Stimulated activated CD4-positive, alpha-beta T cell treated with anti-CD3 and anti-CD28 coated beads, Interleukin-15, amount 100 ng/mL, for 1 hour (primary cell): ENCODE data around the gene RNF150.
"Not testable (repeated sequence)": the region's sequence is repeated elsewhere in the genome, so short reads cannot be mapped to it uniquely, and the experiment has no call there.

Experiments
- DNase-seq, 2 donors: peaks; one replicate each; pipeline ENCODE4 v3.0.0-alpha.2; 2020; ENCODE audit warnings: low read depth in 1 of 2, low spot score in 1 of 2

Gene RNF150

DNA sequence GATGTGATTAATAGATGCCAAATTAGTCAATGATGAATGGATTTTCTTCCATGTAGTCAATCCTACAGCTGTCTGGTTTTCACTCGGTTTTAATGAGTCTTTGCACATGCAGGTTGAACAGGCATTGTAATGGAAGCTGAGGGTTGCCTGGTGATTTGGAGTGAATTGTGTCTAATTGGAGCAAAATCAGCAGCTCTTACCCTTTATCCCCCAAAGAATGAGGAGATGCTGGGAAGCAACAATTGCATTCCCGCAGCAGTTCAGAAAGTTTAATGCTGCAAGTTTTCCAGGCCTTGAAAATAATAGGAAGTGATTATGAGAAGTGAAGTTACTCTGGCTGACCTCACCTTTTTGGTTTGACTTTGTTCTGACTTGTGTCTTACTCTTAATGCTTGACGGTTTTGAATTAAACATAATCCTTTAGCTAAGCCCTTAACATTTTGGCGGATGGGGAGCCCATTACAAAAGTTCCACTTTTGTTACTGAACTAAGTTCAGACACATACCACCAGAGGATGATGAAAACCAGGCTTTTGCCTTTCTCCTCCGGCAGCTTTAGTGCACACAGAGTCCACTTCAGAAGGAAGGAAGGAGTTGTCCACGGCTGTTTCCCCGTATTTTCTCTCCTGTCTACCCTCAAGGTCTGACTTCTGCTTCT lies 298.3 kb downstream of the RNF150 start:
- DNase-seq: no peak

- DNase-seq: no peak
These were observed 300.0 kb downstream of the RNF150 start for GRCh38 chr4:140833280-140833679.

GRCh38 chr4:140829825-140830224 lies 303.4 kb downstream of the RNF150 start:
- DNase-seq: no peak

DNA sequence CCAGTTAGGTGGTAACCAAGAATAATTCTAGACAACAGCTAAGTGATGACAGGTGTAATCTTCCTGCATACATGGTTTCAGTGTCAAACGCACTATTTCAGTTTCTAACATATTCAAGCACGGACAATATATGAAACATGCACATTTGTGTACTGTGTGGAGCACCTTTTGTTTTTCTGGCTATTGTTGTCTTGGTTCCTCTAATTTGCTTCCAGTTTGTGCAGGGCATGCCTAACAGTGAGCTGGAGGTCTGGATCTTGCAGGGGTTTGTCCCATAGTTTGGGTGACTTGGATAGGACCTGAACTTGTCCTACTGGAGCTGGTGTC lies 306.6 kb downstream of the RNF150 start:
- no peak for DNase-seq

GRCh38 chr4:140820520-140820919 lies 312.7 kb downstream of the RNF150 start:
- not testable (repeated sequence) for DNase-seq

GRCh38 chr4:140819610-140820009 lies 313.7 kb downstream of the RNF150 start:
- DNase-seq: no peak

DNA sequence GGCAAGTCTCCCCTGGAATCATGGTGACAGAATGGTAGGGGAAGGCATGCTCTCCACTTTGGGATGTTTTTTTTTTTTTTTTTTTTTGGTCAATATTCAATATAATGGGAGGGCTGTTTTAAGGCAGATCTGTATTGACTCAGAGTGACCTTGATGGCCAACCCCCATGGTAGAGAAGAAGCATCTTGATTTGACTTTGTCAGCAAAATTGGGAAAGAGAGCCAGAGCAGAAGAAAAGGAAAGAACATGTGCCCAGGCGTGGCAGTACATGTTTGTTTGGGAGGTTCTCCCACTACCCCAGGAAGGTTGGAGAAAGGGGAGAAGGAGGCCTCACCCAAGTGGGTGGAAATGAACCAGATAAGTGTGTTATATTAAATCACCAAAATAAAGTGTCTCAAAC lies 314.8 kb downstream of the RNF150 start:
- DNase-seq: no peak

DNA sequence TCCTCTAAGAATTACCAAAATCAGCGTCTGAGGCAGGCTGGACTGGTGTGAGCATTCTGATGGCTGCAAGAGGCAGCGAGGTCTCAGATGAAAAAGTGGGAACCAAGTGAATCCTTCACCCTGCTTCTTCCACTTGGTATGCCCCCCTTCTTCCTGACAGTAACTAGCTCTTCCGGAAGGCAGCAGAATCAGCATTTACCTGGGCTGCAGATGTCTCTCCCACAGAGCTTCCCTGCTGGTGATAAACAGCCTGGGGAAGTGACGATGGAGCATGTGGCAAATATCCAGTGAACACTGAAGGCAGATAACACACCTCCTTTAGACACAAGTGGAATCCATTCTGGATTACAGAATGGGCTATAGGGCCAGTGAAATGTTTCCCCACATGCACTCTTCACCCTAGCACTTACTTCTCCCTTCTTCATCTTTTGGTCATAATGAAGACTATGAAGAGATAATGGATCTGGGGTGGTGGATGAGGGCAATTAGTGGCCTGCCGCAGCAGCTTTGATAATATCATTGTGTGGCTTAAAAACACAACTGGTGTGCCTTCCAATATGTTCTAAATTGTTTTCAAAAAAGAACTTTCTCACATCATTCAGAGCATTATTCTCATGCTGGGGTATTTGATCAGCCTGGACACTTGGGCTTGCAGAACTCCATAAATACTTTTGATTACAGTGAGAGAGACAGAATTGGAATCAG lies 316.3 kb downstream of the RNF150 start:
- DNase-seq: no peak

- no peak for DNase-seq
These were observed 319.5 kb downstream of the RNF150 start for GRCh38 chr4:140813804-140814203.

GRCh38 chr4:140812916-140813315 lies 320.4 kb downstream of the RNF150 start:
- no peak for DNase-seq

DNA sequence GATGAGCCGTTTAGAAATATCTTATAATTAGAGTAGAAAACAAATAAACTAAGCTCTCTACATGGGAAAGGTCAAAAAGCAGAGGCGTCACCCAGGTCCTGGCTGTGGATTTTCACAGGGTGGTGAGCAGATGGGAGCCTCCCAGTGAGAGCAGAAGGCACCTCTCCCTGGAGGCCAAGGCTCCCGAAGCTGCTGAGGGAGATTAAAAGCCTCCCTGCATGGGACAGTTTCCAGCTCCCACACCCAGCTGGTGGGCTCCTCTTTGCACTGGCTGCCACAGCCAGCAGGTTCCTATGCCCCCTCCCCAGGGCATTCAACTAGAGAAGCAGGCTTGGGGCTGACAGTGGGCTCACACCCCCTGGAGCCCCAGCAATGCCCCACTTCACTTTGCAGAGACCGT lies 321.8 kb downstream of the RNF150 start:
- DNase-seq: no peak

- DNase-seq: not testable (repeated sequence)
These were observed 322.6 kb downstream of the RNF150 start for GRCh38 chr4:140810591-140811169.
